HepG2 (cell line): ENCODE results near the gene GRM7. TPM values are rescaled to one million over a fixed set of nuclear protein-coding genes. Genes with fewer than 3 reads are reported as not detected.

Source experiments
- ATAC-seq: fragments of 200-7000 bp; cut with Tn5 transposase; 3 replicates; pipeline ENCODE4 v1.9.1; 2020; ENCODE audit warnings: mild to moderate bottlenecking, moderate library complexity
- BruUV-seq: library from RNA; stranded (reverse); fragments of 400-500 nt; replicated peaks from 2 replicates; lab custom pipeline; 2021; lab: Mats Ljungman, UMichigan
- CTCF ChIA-PET: fragments of 300-600 bp; formaldehyde crosslinking; extraction: SDS; loops from one replicate; lab custom pipeline; 2021; ENCODE audit warnings: low total read pairs, inconsistent platforms, low intra/inter-chr PET ratio; lab: Yijun Ruan, JAX
- POLR2A ChIA-PET: fragments of 350-600 bp; sonication (Branson Sonifier 250); formaldehyde crosslinking; loops from one replicate; lab custom pipeline; 2020; ENCODE audit warnings: antibody characterized with exemption, inconsistent platforms; lab: Yijun Ruan, JAX
- DNase-seq: peaks from one replicate; pipeline ENCODE4 v3.0.0-alpha.2; 2015; ENCODE audit warnings: low spot score
- FAIRE-seq: peaks from 3 replicates; lab custom pipeline; 2011; peaks lifted over from hg19 to GRCh38; lab: Jason Lieb, UNC
- H2AFZ ChIP-seq: one replicate; pipeline ENCODE4 v1.6.1; 2011; ENCODE audit warnings: low read length, inconsistent platforms
- H3K27ac ChIP-seq: fragments of 300-600 bp; 3 replicates; pipeline ENCODE4 v1.8.0; 2011; ENCODE audit warnings: mixed run types, mild to moderate bottlenecking, mixed read lengths, low read length, inconsistent platforms; ENCODE audit not compliant: insufficient read depth; ENCODE audit errors: extremely low read length
- H3K27me3 ChIP-seq, 2 experiments: fragments of 200-600 bp in 1 of 2; 2 replicates in 1 of 2; 3 replicates in 1 of 2; pipeline versions ENCODE4 v1.6.0 to v1.8.0; 2011; ENCODE audit warnings: low read length in 2 of 2, mild to moderate bottlenecking in 2 of 2, moderate library complexity in 2 of 2, inconsistent platforms in 1 of 2; ENCODE audit not compliant: insufficient read depth in 2 of 2, control insufficient read depth in 1 of 2
- H3K36me3 ChIP-seq, 2 experiments: fragments of 200-600 bp in 1 of 2; replicated peaks in 1 of 2; 2 replicates in 1 of 2; 3 replicates in 1 of 2; pipeline versions ENCODE4 v1.5.1 to v1.8.0; 2011; ENCODE audit warnings: low read length in 2 of 2, inconsistent platforms in 1 of 2; ENCODE audit not compliant: insufficient read depth in 2 of 2, control insufficient read depth in 1 of 2
- H3K4me1 ChIP-seq: 2 replicates; pipeline ENCODE4 v1.5.1; 2012; ENCODE audit warnings: low read length, inconsistent platforms; ENCODE audit not compliant: insufficient read depth
- H3K4me2 ChIP-seq: 2 replicates; pipeline ENCODE4 v1.6.0; 2011; ENCODE audit warnings: low read depth, low read length, inconsistent platforms
- H3K4me3 ChIP-seq, 3 experiments: fragments of 200-600 bp in 1 of 3; sonication (generic), shearing (Covaris generic) in 1 of 3; replicated peaks in 1 of 3; 2 replicates each; pipeline ENCODE4 v1.5.1; 2011 to 2016; ENCODE audit warnings: low read length in 3 of 3, inconsistent platforms in 2 of 3, low read depth in 2 of 3, mild to moderate bottlenecking in 2 of 3, control low read depth in 1 of 3, mixed read lengths in 1 of 3; ENCODE audit not compliant: insufficient read depth in 1 of 3
- H3K79me2 ChIP-seq: one replicate; pipeline ENCODE4 v1.6.1; 2011; ENCODE audit warnings: low read length, inconsistent platforms; ENCODE audit not compliant: insufficient read depth
- H3K9ac ChIP-seq: 2 replicates; pipeline ENCODE4 v1.6.0; 2011; ENCODE audit warnings: mild to moderate bottlenecking, low read depth, low read length, inconsistent platforms; ENCODE audit not compliant: insufficient read depth
- H3K9me3 ChIP-seq: 2 replicates; pipeline ENCODE4 v1.5.1; 2012; ENCODE audit warnings: mild to moderate bottlenecking, low read length
- H4K20me1 ChIP-seq: 2 replicates; pipeline ENCODE4 v1.6.0; 2011; ENCODE audit warnings: inconsistent platforms, mild to moderate bottlenecking, low read length, moderate library complexity; ENCODE audit not compliant: insufficient read depth
- DDIT3 ChIP-seq: sonication (generic); formaldehyde crosslinking; IDR thresholded peaks from 2 replicates; pipeline ENCODE4 v1.4.0; 2020; ENCODE audit warnings: mild to moderate bottlenecking, missing genetic modification reagents
- HOXA3 ChIP-seq: sonication (generic); formaldehyde crosslinking; IDR thresholded peaks from 2 replicates; pipeline ENCODE4 v1.5.0; 2020; ENCODE audit warnings: missing genetic modification reagents
- JARID2 ChIP-seq: sonication (generic); formaldehyde crosslinking; IDR thresholded peaks from 2 replicates; pipeline ENCODE4 v1.8.1; 2023; ENCODE audit warnings: missing genetic modification reagents, inconsistent platforms; ENCODE audit not compliant: insufficient replicate concordance
- MYNN ChIP-seq: sonication (generic); formaldehyde crosslinking; IDR thresholded peaks from 2 replicates; pipeline ENCODE4 v1.4.0; 2020; ENCODE audit warnings: mild to moderate bottlenecking, low read depth, missing genetic modification reagents
- PAX8 ChIP-seq: sonication (generic); formaldehyde crosslinking; IDR thresholded peaks from 2 replicates; pipeline ENCODE4 v1.8.0; 2022; ENCODE audit warnings: mild to moderate bottlenecking, missing genetic modification reagents, borderline replicate concordance
- REST ChIP-seq, 2 experiments: IDR thresholded peaks; 2 replicates each; pipeline ENCODE4 v1.6.1; 2011 to 2012; ENCODE audit warnings: low read length in 2 of 2, borderline replicate concordance in 1 of 2, low read depth in 1 of 2, mild to moderate bottlenecking in 1 of 2, moderate library complexity in 1 of 2
- ZBTB10 ChIP-seq: sonication (generic); formaldehyde crosslinking; IDR thresholded peaks from 2 replicates; pipeline ENCODE4 v1.4.0; 2020; ENCODE audit warnings: missing genetic modification reagents, borderline replicate concordance
- ZMYM4 ChIP-seq: sonication (generic); formaldehyde crosslinking; IDR thresholded peaks from 2 replicates; pipeline ENCODE4 v1.8.1; 2023; ENCODE audit warnings: mild to moderate bottlenecking, missing genetic modification reagents
- ZNF136 ChIP-seq: sonication (generic); formaldehyde crosslinking; IDR thresholded peaks from 2 replicates; pipeline ENCODE4 v1.8.1; 2022; ENCODE audit warnings: low read depth, mild to moderate bottlenecking, moderate library complexity, missing genetic modification reagents
- ZNF30 ChIP-seq: sonication (generic); formaldehyde crosslinking; IDR thresholded peaks from 2 replicates; pipeline ENCODE4 v1.5.0; 2020; ENCODE audit warnings: mild to moderate bottlenecking, missing genetic modification reagents
- ZNF33B ChIP-seq: sonication (generic); formaldehyde crosslinking; IDR thresholded peaks from 2 replicates; pipeline ENCODE4 v1.5.1; 2020; ENCODE audit warnings: mild to moderate bottlenecking, missing genetic modification reagents
- ZNF549 ChIP-seq: sonication (generic); formaldehyde crosslinking; IDR thresholded peaks from 2 replicates; pipeline ENCODE4 v1.5.0; 2020; ENCODE audit warnings: missing genetic modification reagents
- ZXDC ChIP-seq: sonication (generic); formaldehyde crosslinking; IDR thresholded peaks from 2 replicates; pipeline ENCODE4 v1.5.0; 2020; ENCODE audit warnings: mild to moderate bottlenecking, missing genetic modification reagents
- WGBS: methylation state at CpG from one replicate; pipeline ENCODE4 v1.1.6; 2017; ENCODE audit warnings: low lambda C conversion rate; 5-methylcytosine and 5-hydroxymethylcytosine counted together
- in situ Hi-C: cut with HindIII; loops from 2 replicates; pipeline ENCODE4 v1.10.0; 2017; ENCODE audit warnings: low pct_unique_long_range_greater_than_20kb; ENCODE audit not compliant: extremely low pct_ligation_motif_present
- intact Hi-C: fragments of 100-400 bp; cut with micrococcal nuclease; formaldehyde crosslinking; loops from one replicate; pipeline ENCODE4 v1.10.0; 2022; ENCODE audit not compliant: unreplicated experiment
- polyA plus RNA-seq, 8 experiments: library from polyadenylated mRNA; depleted of rRNA in 3 of 8; stranded (reverse) in 7 of 8; unstranded in 1 of 8; fragments of >200 nt; fragmentation: Illumina TruSeq in 4 of 8; extraction: Trizol in 4 of 8; gene quantifications; 2 replicates each; pipeline versions ENCODE4 v1.2.1 to v1.2.3, GENCODE V29; 2011 to 2016; ENCODE audit warnings: low read depth in 4 of 8, missing spikeins in 1 of 8, mixed read lengths in 1 of 8; ENCODE audit not compliant: insufficient read depth in 1 of 8
- total RNA-seq, 5 experiments: library from RNA; depleted of rRNA; stranded (reverse); fragments of >200 nt; fragmentation: Illumina TruSeq; extraction: Trizol; gene quantifications; 2 replicates each; pipeline ENCODE4 v1.2.3, GENCODE V29; 2016; ENCODE audit warnings: low read depth in 1 of 5
- TF ChIP-seq, protein P1 (sequence below): IDR thresholded peaks from 2 replicates; pipeline ENCODE4 v1.6.1; 2012; ENCODE audit warnings: inconsistent platforms

GRM7 gene
- total and polyA plus RNA-seq, 2 of the 13 experiments (the other 11 are each of a cell fraction or from before 2014, with no cell fraction given) = not detected

- TF ChIP-seq REST (IDR thresholded peaks at IDR 0.05; ENCODE audit: borderline replicate concordance in 1 of 2, low read depth in 1 of 2, low read length in 2 of 2) (no peak), ZXDC (CRISPR knock-in tag) (no peak), PAX8 (CRISPR knock-in tag) (no peak), ZNF30 (CRISPR knock-in tag) (no peak), ZNF549 (no peak)
- TF ChIP-seq, protein P1, sequence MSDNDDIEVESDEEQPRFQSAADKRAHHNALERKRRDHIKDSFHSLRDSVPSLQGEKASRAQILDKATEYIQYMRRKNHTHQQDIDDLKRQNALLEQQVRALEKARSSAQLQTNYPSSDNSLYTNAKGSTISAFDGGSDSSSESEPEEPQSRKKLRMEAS = no peak
Observed at GRCh38 chr3:7577513-7577912, 716.6 kb downstream of the GRM7 start (continued).

DNA sequence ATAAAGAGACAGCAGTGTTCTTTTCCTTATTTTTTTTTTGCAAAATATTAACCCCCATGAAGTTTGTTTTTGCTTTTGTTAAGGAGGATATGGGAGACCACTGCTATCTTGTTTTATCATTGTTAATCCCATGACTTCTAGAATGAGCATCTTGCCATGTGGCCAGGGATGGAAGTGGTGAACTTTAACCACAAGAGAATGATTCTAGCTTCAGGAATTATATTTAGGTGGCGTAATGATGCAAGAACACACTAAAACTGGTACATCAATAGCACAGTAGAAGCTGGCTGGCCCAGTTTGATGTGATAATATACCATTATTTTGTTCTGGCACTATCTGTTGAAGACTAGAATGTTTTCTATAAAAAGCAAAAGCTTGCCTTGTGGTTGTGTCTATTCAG, 720.9 kb downstream of the GRM7 start:
- POLR2A ChIA-PET = no interaction called here
- ATAC-seq = no peak

More for the DNA sequence above, 720.9 kb downstream of the GRM7 start:
- H3K36me3 ChIP-seq = no peaks in the 10 kb centered on the region
- FAIRE-seq = no peak
- H4K20me1 ChIP-seq = no peaks in the 10 kb centered on the region
- no peak overlapping the region for H3K4me3 ChIP-seq
- no peaks in the 10 kb centered on the region for H3K27me3 ChIP-seq
- intact Hi-C loops = no loop called here
- H3K27ac ChIP-seq = no peak overlapping the region
- no peaks in the 10 kb centered on the region for H3K79me2 ChIP-seq
- in situ Hi-C loops = no loop called here
- no peak for DNase-seq
- H3K9ac ChIP-seq = no peak overlapping the region
- CTCF ChIA-PET = no interaction called here
- no TSS peak for BruUV-seq
- H2AFZ ChIP-seq = no peak overlapping the region
- no peaks in the 10 kb centered on the region for H3K4me1 ChIP-seq
- TF ChIP-seq ZMYM4 (no peak), DDIT3 (no peak), HOXA3 (CRISPR knock-in tag) (no peak), ZBTB10 (CRISPR knock-in tag) (no peak), ZNF33B (no peak), ZNF136 (no peak), JARID2 (CRISPR knock-in tag) (no peak), MYNN (CRISPR knock-in tag) (no peak)
- H3K9me3 ChIP-seq = peaks cover 69% of the 10 kb centered on the region
- 0% methylated on average over 1 of the region's 1 CpG for WGBS
- no peak overlapping the region for H3K4me2 ChIP-seq
